SU-DHL-6 (cell line): Measurements from ENCODE around the gene RC3H1.

Experiments used
- CTCF ChIP-seq: fragments of 200-600 bp; sonication (generic); IDR thresholded peaks from one replicate; pipeline ENCODE4 v1.5.1; 2017; ENCODE audit warnings: antibody characterized with exemption, mild to moderate bottlenecking, low read length, moderate library complexity; ENCODE audit not compliant: insufficient read depth, poor library complexity, severe bottlenecking
- EZH2phosphoT487 ChIP-seq: fragments of 200-600 bp; sonication (generic), shearing (Covaris generic); conservative IDR thresholded peaks from 2 replicates; pipeline ENCODE4 v1.6.1; 2018; ENCODE audit warnings: mild to moderate bottlenecking, antibody characterized with exemption, low read length, moderate library complexity, mixed read lengths

- no peak for TF ChIP-seq CTCF
- no peak for TF ChIP-seq EZH2phosphoT487
Measured at GRCh38 chr1:174058624-174059023, 36.5 kb upstream of the RC3H1 start.
